ENCODE measurements around the gene MT1E. TPM values are rescaled to one million over a fixed set of nuclear protein-coding genes. Genes with fewer than 3 reads are reported as not detected.
A peak's percentile ranks its signal among the peaks of the same experiment; 100 is the strongest.
"Not testable (repeated sequence)": the region's sequence is repeated elsewhere in the genome, so short reads cannot be mapped to it uniquely, and the experiment has no call there.

The MT1E gene
- total and polyA plus RNA-seq, 7 donors, result 82.0 to 813 (median 173) TPM

- Histone ChIP-seq H3K36me3 (no peaks in the 10 kb centered on the region), H3K4me3 (peak overlapping the region in 3 of 4 donors; percentile 38 to 49 (median 48)), H3K27ac (peak overlapping the region; percentile 54 to 61 (median 56)), H3K27me3 (no peaks in the 10 kb centered on the region), H3K9me3 (no peaks in the 10 kb centered on the region), H3K4me1 (peaks cover 0 to 14% (median 9%) of the 10 kb centered on the region in 4 donors)
- intact Hi-C loops (cut with DNase I), result no loop called here
- TF ChIP-seq CTCF (IDR thresholded peaks at IDR 0.05), result no peak
- TF ChIP-seq POLR2AphosphoS5 (IDR thresholded peaks at IDR 0.05), result no peak
- TF ChIP-seq EP300 (IDR thresholded peaks at IDR 0.05), result no peak
- no peak for TF ChIP-seq POLR2A (IDR thresholded peaks at IDR 0.05)
- 52 to 60% methylated on average over 23 of the region's 23 CpGs for WGBS, 2 donors
- DNase-seq, result no peak
These were observed 8.9 kb upstream of the MT1E start for GRCh38 chr16:56616608-56617211.

- 3 to 5% methylated on average over 41 of the region's 41 CpGs for WGBS, 2 donors
- Histone ChIP-seq H3K27me3 (no peaks in the 10 kb centered on the region), H3K27ac (peak overlapping the region; percentile 54 to 61 (median 56)), H3K36me3 (no peaks in the 10 kb centered on the region), H3K4me3 (peak overlapping the region in 3 of 4 donors; percentile 38 to 49 (median 48)), H3K9me3 (no peaks in the 10 kb centered on the region), H3K4me1 (peaks cover 0 to 14% (median 9%) of the 10 kb centered on the region in 4 donors)
- peak; percentile 92 for DNase-seq
- TF ChIP-seq EP300 (IDR thresholded peaks at IDR 0.05) (no peak), POLR2AphosphoS5 (IDR thresholded peaks at IDR 0.05) (peak; percentile 43 to 70 (median 65))
- intact Hi-C loops (cut with DNase I), result no loop called here
These were observed 8.1 kb upstream of the MT1E start for GRCh38 chr16:56617212-56618085.

- Histone ChIP-seq H3K9me3 (no peaks in the 10 kb centered on the region), H3K36me3 (no peaks in the 10 kb centered on the region), H3K27me3 (no peaks in the 10 kb centered on the region), H3K27ac (peak overlapping the region in 1 of 4 donors; percentile 54), H3K4me1 (peaks cover 0 to 14% (median 9%) of the 10 kb centered on the region in 4 donors), H3K4me3 (no peak overlapping the region)
- intact Hi-C loops (cut with DNase I), result no loop called here
- no peak for DNase-seq
- TF ChIP-seq POLR2A (IDR thresholded peaks at IDR 0.05), result no peak
- no peak for TF ChIP-seq CTCF (IDR thresholded peaks at IDR 0.05)
- 73 to 88% methylated on average over 6 of the region's 6 CpGs for WGBS, 2 donors
These were observed 7.4 kb upstream of the MT1E start for GRCh38 chr16:56618138-56618537.

- intact Hi-C loops (cut with DNase I), result no loop called here
- Histone ChIP-seq H3K4me3 (no peak overlapping the region), H3K27me3 (no peaks in the 10 kb centered on the region), H3K9me3 (no peaks in the 10 kb centered on the region), H3K27ac (no peak overlapping the region), H3K4me1 (peaks cover 0 to 18% (median 10%) of the 10 kb centered on the region in 4 donors), H3K36me3 (no peaks in the 10 kb centered on the region)
- TF ChIP-seq POLR2AphosphoS5 (IDR thresholded peaks at IDR 0.05) (no peak), EP300 (IDR thresholded peaks at IDR 0.05) (no peak), CTCF (IDR thresholded peaks at IDR 0.05) (no peak), POLR2A (IDR thresholded peaks at IDR 0.05) (no peak)
- 80 to 91% methylated on average over 8 of the region's 8 CpGs for WGBS, 2 donors
- DNase-seq, result no peak
These were observed 5.2 kb upstream of the MT1E start for GRCh38 chr16:56620339-56620897.

GRCh38 chr16:56621665-56622445 is 3.7 kb upstream of the MT1E start:
- H3K9me3 ChIP-seq; H3K36me3 ChIP-seq; H3K27me3 ChIP-seq; intact Hi-C loops (cut with DNase I); DNase-seq; H3K4me3 ChIP-seq: not testable (repeated sequence)
- peak overlapping the region in 1 of 4 donors; percentile 8 for H3K27ac ChIP-seq
- WGBS, 2 donors, result 73 to 82% methylated on average over 4 of the region's 4 CpGs
- peaks cover 0 to 28% (median 19%) of the 10 kb centered on the region in 4 donors for H3K4me1 ChIP-seq

GRCh38 chr16:56623184-56623583 is 2.4 kb upstream of the MT1E start:
- H3K27ac ChIP-seq; intact Hi-C loops (cut with DNase I): not testable (repeated sequence)
- WGBS, 2 donors, result 94 to 95% methylated on average over 5 of the region's 5 CpGs

More at GRCh38 chr16:56623184-56623583, 2.4 kb upstream of the MT1E start:
- not testable (repeated sequence) for H3K27me3 ChIP-seq, H3K4me3 ChIP-seq, H3K36me3 ChIP-seq, H3K9me3 ChIP-seq
- peaks cover 0 to 23% (median 19%) of the 10 kb centered on the region in 4 donors for H3K4me1 ChIP-seq
- DNase-seq, result peak; percentile 29
